ENCODE data around the gene A1CF.

- TF ChIP-seq CTCF (IDR thresholded peaks at IDR 0.05 in 2 of 3, conservative IDR thresholded peaks at IDR 0.05 in 1 of 3; ENCODE audit: control insufficient read depth in 2 of 3, extremely low read depth in 1 of 3, insufficient read depth in 1 of 3, low read depth in 3 of 3, low read length in 3 of 3) (no peak), POLR2AphosphoS5 (IDR thresholded peaks at IDR 0.05; ENCODE audit: low read length) (no peak), TAF1 (IDR thresholded peaks at IDR 0.05; ENCODE audit: borderline replicate concordance, low read depth, low read length) (no peak), SP1 (IDR thresholded peaks at IDR 0.05; ENCODE audit: low read depth, low read length) (no peak), MEF2A (IDR thresholded peaks at IDR 0.05; ENCODE audit: insufficient read depth, low read depth, low read length) (no peak), EED (IDR thresholded peaks at IDR 0.05; ENCODE audit: low read depth) (no peak), CHD1 (IDR thresholded peaks at IDR 0.05; ENCODE audit: low read depth, low read length) (no peak), POLR2A (IDR thresholded peaks at IDR 0.05; ENCODE audit: low read depth, low read length) (no peak), RBBP5 (conservative IDR thresholded peaks at IDR 0.05) (no peak), PBX3 (IDR thresholded peaks at IDR 0.05; ENCODE audit: insufficient replicate concordance, low read depth, low read length) (no peak), ZBTB40 (IDR thresholded peaks at IDR 0.05; ENCODE audit: borderline replicate concordance) (no peak)
Observed at GRCh38 chr10:50927522-50928189, 42.2 kb upstream of the A1CF start.

Data from GM12878 (cell line).